Stimulated activated CD4-positive, alpha-beta T cell treated with anti-CD3 and anti-CD28 coated beads, Interleukin-12 subunit alpha, Interleukin-12 subunit beta, amount 100 ng/mL, for 24 hours (primary cell): ENCODE data around the gene TENM3.

ENCODE experiments used
- DNase-seq, 2 experiments: peaks; one replicate each; pipeline ENCODE4 v3.0.0-alpha.2; 2020; ENCODE audit warnings: low read depth in 2 of 2

The TENM3 gene

GRCh38 chr4:182449930-182450439 is 206.8 kb downstream of the TENM3 start:
- DNase-seq = no peak

- no peak for DNase-seq
Measured at GRCh38 chr4:182451441-182451840, 208.2 kb downstream of the TENM3 start.

GRCh38 chr4:182453830-182454229 is 210.6 kb downstream of the TENM3 start:
- no peak for DNase-seq

GRCh38 chr4:182454440-182455013 is 211.3 kb downstream of the TENM3 start:
- no peak for DNase-seq

GRCh38 chr4:182465114-182465513 is 221.9 kb downstream of the TENM3 start:
- no peak for DNase-seq

GRCh38 chr4:182465979-182466378 is 222.8 kb downstream of the TENM3 start:
- no peak for DNase-seq

- DNase-seq = no peak
Measured at GRCh38 chr4:182470215-182470614, 227.0 kb downstream of the TENM3 start.

GRCh38 chr4:182475539-182475938 is 232.3 kb downstream of the TENM3 start:
- no peak for DNase-seq

- DNase-seq = no peak
Measured at GRCh38 chr4:182478475-182478874, 235.3 kb downstream of the TENM3 start.

- DNase-seq = no peak
Measured at GRCh38 chr4:182483685-182484084, 240.5 kb downstream of the TENM3 start.

- DNase-seq = no peak
Measured at GRCh38 chr4:182486881-182487280, 243.7 kb downstream of the TENM3 start.

GRCh38 chr4:182488896-182489295 is 245.7 kb downstream of the TENM3 start:
- no peak for DNase-seq

- DNase-seq = no peak
Measured at GRCh38 chr4:182489607-182490006, 246.4 kb downstream of the TENM3 start.

- DNase-seq = no peak
Measured at GRCh38 chr4:182491719-182492118, 248.5 kb downstream of the TENM3 start.

- no peak for DNase-seq
Measured at GRCh38 chr4:182492423-182492822, 249.2 kb downstream of the TENM3 start.

GRCh38 chr4:182493377-182493776 is 250.2 kb downstream of the TENM3 start:
- DNase-seq = no peak

GRCh38 chr4:182494103-182494502 is 250.9 kb downstream of the TENM3 start:
- DNase-seq = no peak

- no peak for DNase-seq
Measured at GRCh38 chr4:182495031-182495430, 251.8 kb downstream of the TENM3 start.

- DNase-seq = no peak
Measured at GRCh38 chr4:182495645-182496385, 252.6 kb downstream of the TENM3 start.

GRCh38 chr4:182496408-182496807 is 253.2 kb downstream of the TENM3 start:
- DNase-seq = no peak

- DNase-seq = no peak
Measured at GRCh38 chr4:182502064-182502463, 258.9 kb downstream of the TENM3 start.

- DNase-seq = no peak
Measured at GRCh38 chr4:182504463-182504862, 261.3 kb downstream of the TENM3 start.

- DNase-seq = no peak
Measured at GRCh38 chr4:182507805-182508204, 264.6 kb downstream of the TENM3 start.
